GM12875 (cell line): Measurements from ENCODE around the gene RNGTT.
"Not testable (repeated sequence)": the region's sequence is repeated elsewhere in the genome, so short reads cannot be mapped to it uniquely, and the experiment has no call there.

Experiments
- H3K4me3 ChIP-seq: one replicate; pipeline ENCODE4 v1.5.1; 2011; ENCODE audit warnings: low read depth, low read length, control low read depth
- TF ChIP-seq, protein P1 (sequence below): IDR thresholded peaks from 2 replicates; pipeline ENCODE4 v1.5.1; 2011; ENCODE audit warnings: low read depth, mild to moderate bottlenecking, control low read depth, inconsistent platforms, low read length, moderate library complexity, borderline replicate concordance; ENCODE audit not compliant: insufficient read depth

RNGTT gene

DNA sequence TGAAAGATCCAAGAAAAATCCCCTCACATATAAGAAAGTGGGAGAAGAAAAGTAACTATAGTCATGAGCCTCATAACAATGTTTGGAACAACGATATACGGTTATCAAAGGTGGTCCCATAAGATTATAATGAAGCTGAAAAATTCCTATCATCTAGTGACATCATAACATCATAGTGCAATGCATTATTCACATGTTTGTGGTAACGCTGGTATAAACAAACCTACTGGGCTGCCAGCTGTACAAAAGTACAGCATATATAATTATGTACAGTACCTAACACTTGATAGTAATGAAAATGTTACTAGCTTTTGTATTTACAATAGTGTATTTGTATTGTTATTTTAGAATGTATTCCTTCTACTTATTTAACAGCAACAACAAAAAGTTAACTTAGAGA, 240.7 kb downstream of the RNGTT start:
- TF ChIP-seq, protein P1, sequence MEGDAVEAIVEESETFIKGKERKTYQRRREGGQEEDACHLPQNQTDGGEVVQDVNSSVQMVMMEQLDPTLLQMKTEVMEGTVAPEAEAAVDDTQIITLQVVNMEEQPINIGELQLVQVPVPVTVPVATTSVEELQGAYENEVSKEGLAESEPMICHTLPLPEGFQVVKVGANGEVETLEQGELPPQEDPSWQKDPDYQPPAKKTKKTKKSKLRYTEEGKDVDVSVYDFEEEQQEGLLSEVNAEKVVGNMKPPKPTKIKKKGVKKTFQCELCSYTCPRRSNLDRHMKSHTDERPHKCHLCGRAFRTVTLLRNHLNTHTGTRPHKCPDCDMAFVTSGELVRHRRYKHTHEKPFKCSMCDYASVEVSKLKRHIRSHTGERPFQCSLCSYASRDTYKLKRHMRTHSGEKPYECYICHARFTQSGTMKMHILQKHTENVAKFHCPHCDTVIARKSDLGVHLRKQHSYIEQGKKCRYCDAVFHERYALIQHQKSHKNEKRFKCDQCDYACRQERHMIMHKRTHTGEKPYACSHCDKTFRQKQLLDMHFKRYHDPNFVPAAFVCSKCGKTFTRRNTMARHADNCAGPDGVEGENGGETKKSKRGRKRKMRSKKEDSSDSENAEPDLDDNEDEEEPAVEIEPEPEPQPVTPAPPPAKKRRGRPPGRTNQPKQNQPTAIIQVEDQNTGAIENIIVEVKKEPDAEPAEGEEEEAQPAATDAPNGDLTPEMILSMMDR = no peak
- H3K4me3 ChIP-seq = no peak overlapping the region

DNA sequence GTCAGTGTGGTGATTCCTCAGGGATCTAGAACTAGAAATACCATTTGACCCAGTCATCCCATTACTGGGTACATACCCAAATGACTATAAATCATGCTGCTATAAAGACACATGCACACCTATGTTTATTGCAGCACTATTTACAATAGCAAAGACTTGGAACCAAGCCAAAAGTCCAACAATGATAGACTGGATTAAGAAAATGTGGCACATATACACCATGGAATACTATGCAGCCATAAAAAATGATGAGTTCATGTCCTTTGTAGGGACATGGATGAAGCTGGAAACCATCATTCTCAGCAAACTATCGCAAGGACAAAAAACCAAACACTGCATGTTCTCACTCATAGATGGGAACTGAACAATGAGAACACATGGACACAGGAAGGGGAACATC, 247.0 kb downstream of the RNGTT start:
- not testable (repeated sequence) for H3K4me3 ChIP-seq

DNA sequence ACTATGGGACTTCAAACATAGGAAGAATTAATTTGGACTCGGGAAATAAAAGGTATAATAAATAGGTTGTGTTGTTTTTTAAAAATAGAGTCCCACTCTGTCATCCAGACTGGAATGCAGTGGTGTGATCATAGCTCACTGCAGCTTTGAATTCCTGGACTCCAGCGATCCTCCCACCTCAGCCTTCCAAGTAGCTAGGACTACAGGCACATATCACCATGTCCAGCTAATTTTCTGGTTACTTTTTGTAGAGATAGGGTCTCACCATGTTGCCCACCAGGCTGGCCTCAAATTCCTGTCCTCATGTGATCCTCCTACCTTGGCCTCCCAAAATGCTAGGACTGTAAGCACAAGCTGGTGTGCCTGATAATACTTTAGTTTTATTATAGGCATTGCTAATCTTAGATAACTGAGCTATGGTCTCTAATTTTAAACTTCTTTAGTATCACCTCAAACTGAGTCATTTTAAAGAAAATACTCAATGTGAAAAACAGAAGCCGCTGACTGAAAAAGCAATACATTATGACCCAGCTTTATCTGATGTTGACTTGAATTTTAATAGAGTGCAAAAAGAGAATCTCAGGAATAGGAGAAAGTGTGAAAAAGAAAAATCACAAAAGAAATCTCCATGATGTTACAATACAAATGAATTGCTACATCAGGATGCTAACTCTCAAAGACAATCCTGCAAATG, 251.0 kb downstream of the RNGTT start:
- TF ChIP-seq, protein P1 = no peak

DNA sequence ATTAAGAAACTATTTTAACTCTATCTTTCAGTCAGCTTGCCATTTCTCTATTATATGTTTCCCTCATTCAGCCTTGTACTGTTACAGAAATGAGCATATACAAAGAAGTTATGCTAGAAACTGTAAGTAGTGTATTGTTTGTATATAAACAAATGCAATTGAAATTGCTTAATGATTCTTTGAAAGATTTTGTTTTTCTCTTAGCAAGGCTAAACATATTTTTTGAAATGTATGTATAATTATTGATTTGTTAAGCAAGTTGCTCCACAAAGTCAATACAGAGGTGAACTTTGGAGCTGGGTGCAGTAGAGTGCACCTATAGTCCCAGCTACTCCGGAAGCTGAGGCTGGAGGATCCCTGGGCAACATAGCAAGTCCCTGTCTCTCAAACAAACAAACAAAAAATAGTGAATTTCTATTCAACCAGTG, 253.6 kb downstream of the RNGTT start:
- no peak overlapping the region for H3K4me3 ChIP-seq
- TF ChIP-seq, protein P1 = no peak

More for the DNA sequence above, 251.0 kb downstream of the RNGTT start:
- no peak overlapping the region for H3K4me3 ChIP-seq

DNA sequence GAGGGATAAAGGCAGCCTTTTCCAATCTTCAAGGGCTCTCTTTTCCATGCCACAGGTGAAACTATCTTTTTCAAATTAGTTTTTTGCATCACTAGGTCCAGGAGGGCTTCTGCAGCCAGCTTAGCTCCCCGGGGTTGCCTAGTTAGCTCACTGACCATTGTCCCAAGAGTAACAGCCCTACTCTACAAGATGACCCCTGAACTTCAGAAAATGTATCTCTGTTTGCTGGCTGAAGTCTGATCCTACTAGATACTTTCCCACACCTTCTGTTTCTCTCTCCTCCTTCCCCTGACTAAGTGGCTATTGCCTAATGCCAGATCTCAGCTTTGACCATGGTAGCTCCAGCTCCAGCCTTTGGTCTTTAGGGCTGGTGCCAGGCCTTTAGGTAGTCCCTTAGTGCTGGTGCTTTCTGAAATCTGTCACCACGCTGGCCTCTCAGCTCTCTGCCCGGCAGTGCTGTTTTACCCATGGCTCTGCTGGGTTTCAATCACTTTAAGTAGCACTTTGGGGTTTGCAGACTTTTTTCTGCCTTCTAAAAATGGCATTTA, 255.1 kb downstream of the RNGTT start:
- TF ChIP-seq, protein P1 = no peak
- H3K4me3 ChIP-seq = no peak overlapping the region

DNA sequence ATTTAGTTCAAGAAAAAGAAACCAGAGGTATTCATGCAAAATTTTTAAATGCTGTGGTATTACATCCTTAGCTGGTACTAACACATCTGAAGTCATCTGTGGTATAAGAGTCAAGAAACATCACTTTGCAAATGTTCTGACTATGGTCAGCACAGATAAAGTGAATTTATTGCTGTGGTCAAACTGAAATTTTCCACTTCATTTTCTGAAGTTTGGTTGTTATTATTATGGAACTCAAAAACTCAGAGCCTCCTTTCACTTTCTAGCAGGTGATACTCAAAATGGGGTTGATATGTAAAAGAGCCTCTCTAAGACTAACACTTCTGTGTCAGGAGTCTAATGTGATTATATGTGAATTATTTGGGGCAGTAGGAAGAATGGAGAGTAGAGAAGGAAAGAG, 257.8 kb downstream of the RNGTT start:
- H3K4me3 ChIP-seq = no peak overlapping the region
- TF ChIP-seq, protein P1 = no peak

DNA sequence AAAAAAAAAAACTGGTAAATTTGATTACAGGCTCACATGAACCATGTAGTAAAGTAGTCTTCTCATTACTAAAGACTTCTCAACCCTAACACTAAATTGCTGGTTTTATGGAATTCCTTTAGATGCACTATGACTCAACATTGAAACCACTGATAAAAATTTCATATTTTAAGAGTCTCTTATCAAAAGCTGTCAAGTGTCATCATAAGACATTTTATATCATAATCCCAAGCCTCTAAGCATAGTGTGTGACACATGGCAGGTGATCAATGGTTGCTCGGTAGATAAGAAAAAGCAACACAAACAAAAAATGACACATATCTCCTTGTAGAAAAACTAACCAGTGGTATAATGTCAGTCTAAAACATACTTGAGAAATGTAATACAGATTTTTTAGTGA, 258.4 kb downstream of the RNGTT start:
- TF ChIP-seq, protein P1 = no peak
- H3K4me3 ChIP-seq = no peak overlapping the region
